Measurements from ENCODE around the gene DAPK1.

Gene DAPK1

GRCh38 chr9:87751423-87751822, 253.8 kb downstream of the DAPK1 start:
- Histone ChIP-seq H3K4me1 (ENCODE audit: control insufficient read depth, insufficient read depth, low read length) (no peaks in the 10 kb centered on the region), H3K4me3 (ENCODE audit: low read depth, low read length) (no peak overlapping the region), H3K9me3 (ENCODE audit: control insufficient read depth, insufficient read depth, low read depth, low read length) (no peaks in the 10 kb centered on the region), H3K36me3 (ENCODE audit: control insufficient read depth in 2 of 2, insufficient read depth in 1 of 2, low read length in 2 of 2) (no peaks in the 10 kb centered on the region), H3K27ac (ENCODE audit: extremely low read depth, low read depth, low read length) (no peak overlapping the region)
- TF ChIP-seq ZNF311 (tag by site-specific recombination; IDR thresholded peaks at IDR 0.05; ENCODE audit: borderline replicate concordance) (no peak), SP7 (tag by site-specific recombination; IDR thresholded peaks at IDR 0.05) (no peak), KLF7 (tag by site-specific recombination; IDR thresholded peaks at IDR 0.05; ENCODE audit: borderline replicate concordance) (no peak), MEIS1 (CRISPR knock-in tag; IDR thresholded peaks at IDR 0.05; ENCODE audit: borderline replicate concordance) (no peak), ZBTB20 (tag by site-specific recombination; IDR thresholded peaks at IDR 0.05) (no peak), ZNF341 (tag by site-specific recombination; IDR thresholded peaks at IDR 0.05; ENCODE audit: low read depth) (no peak), ZNF2 (tag by site-specific recombination; IDR thresholded peaks at IDR 0.05) (no peak), RBAK (tag by site-specific recombination; IDR thresholded peaks at IDR 0.05) (no peak), ZNF211 (tag by site-specific recombination; IDR thresholded peaks at IDR 0.05; ENCODE audit: low read depth) (no peak), SALL2 (tag by site-specific recombination; IDR thresholded peaks at IDR 0.05; ENCODE audit: borderline replicate concordance) (no peak), TCF7L2 (IDR thresholded peaks at IDR 0.05; ENCODE audit: borderline replicate concordance, low read depth, low read length) (no peak), ZNF155 (tag by site-specific recombination; IDR thresholded peaks at IDR 0.05) (no peak), PRDM6 (tag by site-specific recombination; IDR thresholded peaks at IDR 0.05) (no peak), ZNF354C (tag by site-specific recombination; IDR thresholded peaks at IDR 0.05; ENCODE audit: borderline replicate concordance, low read depth) (no peak), ZNF561 (tag by site-specific recombination; IDR thresholded peaks at IDR 0.05; ENCODE audit: borderline replicate concordance) (no peak), PRDM1 (tag by site-specific recombination; IDR thresholded peaks at IDR 0.05) (no peak)
- CTCF ChIA-PET = no interaction called here
- POLR2A ChIA-PET = no interaction called here

- TF ChIP-seq ZNF391 (tag by site-specific recombination; IDR thresholded peaks at IDR 0.05; ENCODE audit: borderline replicate concordance, low read depth) = no peak
- TF ChIP-seq BCL11B (tag by site-specific recombination; IDR thresholded peaks at IDR 0.05; ENCODE audit: low read depth) = no peak
- TF ChIP-seq REST (tag by site-specific recombination; IDR thresholded peaks at IDR 0.05) = peak; percentile 67
- TF ChIP-seq ZFHX2 (tag by site-specific recombination; conservative IDR thresholded peaks at IDR 0.05) = no peak
- CTCF ChIA-PET = no interaction called here
- Histone ChIP-seq H3K9me3 (ENCODE audit: control insufficient read depth, insufficient read depth, low read depth, low read length) (no peaks in the 10 kb centered on the region), H3K4me1 (ENCODE audit: control insufficient read depth, insufficient read depth, low read length) (no peaks in the 10 kb centered on the region), H3K36me3 (ENCODE audit: control insufficient read depth in 2 of 2, insufficient read depth in 1 of 2, low read length in 2 of 2) (no peaks in the 10 kb centered on the region), H3K27ac (ENCODE audit: extremely low read depth, low read depth, low read length) (no peak overlapping the region), H3K4me3 (ENCODE audit: low read depth, low read length) (no peak overlapping the region)
- POLR2A ChIA-PET = no interaction called here
Observed at GRCh38 chr9:87751868-87752267, 254.2 kb downstream of the DAPK1 start.
